ENCODE results near the gene HIRA.

Gene HIRA

DNA sequence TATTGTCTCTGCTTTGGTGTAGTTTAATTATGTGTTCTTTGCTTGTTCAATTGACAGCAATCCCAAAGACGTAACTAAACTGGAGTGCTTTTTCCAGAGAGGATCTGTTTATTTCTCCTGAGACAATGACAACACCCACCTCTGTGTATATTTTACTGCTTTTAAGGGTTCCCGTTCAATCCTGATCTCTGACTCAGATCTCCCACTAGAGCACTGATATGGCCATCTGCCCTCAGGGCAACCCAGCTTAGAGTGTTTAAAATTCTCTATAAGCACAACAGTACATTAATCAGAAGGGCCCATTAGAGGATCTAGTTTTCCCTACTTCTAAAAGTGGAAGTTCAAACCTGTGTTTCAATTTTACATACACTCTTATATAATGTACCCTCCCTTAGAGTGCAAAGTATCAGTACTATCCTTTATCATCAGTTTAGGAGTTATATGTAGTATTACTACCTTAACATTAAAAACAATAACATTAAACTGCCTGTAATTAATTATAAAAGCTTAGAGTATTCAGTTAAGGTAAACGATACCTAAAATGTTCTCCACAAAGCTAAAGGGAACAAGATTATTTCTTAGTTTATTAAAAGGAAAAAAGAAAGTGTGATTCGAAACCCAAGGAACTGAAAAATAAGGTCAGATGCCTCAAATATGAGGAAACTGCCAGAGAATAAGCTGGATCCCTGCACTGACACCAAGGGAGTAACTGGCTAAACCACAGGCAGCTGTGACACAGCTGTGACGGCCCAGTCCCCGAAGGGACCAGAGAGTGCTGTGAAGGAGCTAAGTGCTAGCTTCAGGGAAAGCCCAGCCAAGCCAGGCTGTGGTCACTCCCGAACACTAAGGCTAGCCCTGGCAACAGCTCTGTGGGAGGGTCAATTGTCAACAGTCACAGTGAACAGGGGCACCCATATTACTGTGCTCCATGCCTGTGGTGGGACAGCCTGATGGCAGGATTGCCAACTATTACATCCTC lies 32.2 kb upstream of the HIRA start:
- DNase-seq (ENCODE audit: low read depth, low spot score): no peak

DNA sequence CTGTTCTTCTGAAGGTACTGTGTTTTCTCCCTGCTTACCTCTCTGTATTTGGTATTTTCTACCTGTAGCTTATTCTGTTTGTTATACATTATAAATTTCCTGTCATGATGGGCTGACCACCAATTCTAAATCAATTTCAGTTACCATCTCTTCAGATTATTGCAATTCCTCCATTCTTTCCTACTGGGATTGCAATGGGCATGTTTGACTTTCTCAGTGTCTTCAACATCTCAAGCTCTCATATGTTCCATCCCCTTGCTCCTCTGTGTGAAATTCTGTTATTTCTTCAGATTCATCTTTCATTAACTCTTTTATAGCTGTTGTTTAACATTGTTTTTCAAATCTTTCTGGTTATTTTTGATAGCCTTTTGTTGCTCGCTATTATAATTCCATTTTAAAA lies 31.5 kb upstream of the HIRA start:
- no peak overlapping the region for H3K27ac ChIP-seq
- DNase-seq (ENCODE audit: low read depth, low spot score): no peak

More for the DNA sequence above, 32.2 kb upstream of the HIRA start:
- no peak overlapping the region for H3K27ac ChIP-seq

DNA sequence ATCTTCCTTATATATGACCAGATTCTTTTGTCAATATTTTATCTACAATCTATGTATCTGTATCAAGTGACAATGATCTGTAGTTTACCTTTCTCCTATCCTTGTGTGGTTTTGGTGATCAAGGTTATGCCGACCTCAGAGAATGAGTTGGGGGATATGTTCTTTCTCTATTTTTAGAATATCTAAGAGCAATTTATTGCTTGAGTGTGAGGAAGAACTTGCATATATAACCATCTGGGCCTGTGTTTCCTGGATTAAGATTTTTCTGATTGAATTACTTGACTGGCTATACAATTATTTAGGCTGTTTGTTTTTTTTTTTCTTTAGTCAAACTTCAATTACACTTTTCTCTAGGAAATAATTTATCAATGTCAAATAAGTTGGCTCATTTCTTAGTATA lies 30.0 kb upstream of the HIRA start:
- H3K27ac ChIP-seq: no peak overlapping the region
- DNase-seq (ENCODE audit: low read depth, low spot score): no peak

DNA sequence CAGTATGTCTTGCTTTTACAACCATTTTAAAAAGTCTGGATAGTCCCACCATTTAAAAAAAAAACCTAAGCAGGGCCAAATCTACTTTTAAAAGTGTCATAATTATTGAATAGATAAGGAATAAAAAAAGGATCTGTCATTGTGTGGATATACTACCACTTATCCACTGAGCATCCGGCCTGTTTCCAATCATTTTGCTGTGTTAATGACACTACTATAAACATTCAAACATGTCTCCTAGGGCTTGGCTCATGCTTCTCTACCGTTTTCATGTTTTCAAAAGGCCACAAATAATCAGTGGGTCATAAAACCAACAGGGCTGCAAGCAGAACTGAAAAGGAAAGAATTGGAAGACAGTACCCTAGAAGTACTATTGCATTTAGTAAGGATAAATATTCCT lies 28.5 kb upstream of the HIRA start:
- DNase-seq (ENCODE audit: low read depth, low spot score): no peak
- H3K27ac ChIP-seq: no peak overlapping the region

GRCh38 chr22:19457828-19458428 lies 26.4 kb upstream of the HIRA start:
- H3K27ac ChIP-seq: no peak overlapping the region
- no peak for DNase-seq (ENCODE audit: low read depth, low spot score)

DNA sequence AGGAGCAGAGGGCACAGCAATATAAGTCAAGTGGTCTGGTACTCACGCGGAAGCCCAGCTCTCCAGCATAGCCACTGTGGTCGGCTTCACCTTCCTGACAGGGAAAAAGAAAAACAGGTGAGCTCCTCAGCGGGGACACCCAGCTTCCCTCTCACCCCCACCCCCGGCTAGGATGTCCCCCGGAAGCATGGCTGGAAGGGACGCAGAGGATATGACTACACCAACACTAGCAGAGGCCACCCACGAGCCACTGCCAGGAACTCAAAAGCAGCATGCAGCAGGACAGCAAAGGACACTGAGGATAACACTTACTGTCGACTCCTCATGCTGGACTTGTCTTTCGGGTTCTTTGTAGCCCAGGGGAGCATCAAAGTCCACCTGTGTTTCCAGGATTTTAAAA lies 25.0 kb upstream of the HIRA start:
- no peak overlapping the region for H3K27ac ChIP-seq
- no peak for DNase-seq (ENCODE audit: low read depth, low spot score)

DNA sequence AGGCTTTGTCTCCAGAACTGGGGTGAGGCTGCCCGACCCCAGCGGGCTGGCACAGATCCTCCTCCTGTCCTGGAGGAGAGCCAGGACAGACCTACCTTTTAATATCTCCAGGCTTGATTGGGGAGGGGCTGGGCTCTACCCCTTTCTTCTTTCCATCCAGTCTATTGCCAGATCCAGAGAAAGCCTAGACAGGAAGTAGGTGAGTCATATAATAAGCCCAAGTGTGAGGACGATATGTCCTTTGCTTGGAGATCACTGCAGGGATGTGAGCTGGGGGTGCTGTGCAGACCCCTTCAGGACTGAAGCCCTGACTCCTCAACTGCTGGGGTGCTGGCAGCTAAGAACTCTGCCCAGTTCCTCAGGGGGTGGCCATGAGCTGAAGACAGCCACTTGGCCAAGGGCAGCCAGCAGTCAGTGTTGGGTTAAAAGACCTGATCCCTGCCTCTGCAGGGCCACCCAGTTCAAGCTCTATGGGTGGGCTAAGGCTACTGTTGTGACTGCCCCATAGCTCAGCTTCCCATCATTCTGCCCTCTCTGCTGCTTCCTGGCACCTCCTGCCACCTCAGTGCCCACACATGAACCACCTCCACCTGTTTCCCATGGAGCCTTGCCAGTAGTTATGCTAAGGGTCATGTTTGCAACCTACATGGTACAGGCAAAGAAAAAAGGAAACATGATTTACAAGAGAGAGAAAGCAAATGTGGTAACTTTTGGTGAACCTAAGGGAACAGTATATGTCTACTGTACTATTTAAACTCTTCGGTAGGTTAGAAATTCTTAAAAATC lies 24.2 kb upstream of the HIRA start:
- H3K27ac ChIP-seq: no peak overlapping the region
- DNase-seq (ENCODE audit: low read depth, low spot score): no peak

GRCh38 chr22:19455033-19455432 lies 23.5 kb upstream of the HIRA start:
- no peak for DNase-seq (ENCODE audit: low read depth, low spot score)
- no peak overlapping the region for H3K27ac ChIP-seq

DNA sequence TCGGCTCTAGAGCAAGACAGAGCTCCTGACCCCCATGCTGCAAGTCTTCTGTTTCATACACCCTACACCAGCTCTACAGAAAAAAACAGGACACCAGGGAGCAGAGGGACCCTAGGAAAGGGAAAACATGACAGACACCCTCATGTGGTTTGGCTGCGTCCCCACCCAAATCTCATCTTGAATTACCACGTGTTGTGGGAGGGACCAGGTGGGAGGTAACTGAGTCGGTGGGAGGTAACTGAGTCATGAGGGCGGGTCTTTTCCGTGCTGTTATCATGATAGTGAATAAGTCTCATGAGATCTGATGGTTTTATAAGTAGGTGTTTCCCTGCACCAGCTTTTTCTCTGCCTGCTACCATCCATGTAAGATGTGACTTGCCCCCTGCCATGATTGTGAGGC lies 22.6 kb upstream of the HIRA start:
- H3K27ac ChIP-seq: no peak overlapping the region
- no peak for DNase-seq (ENCODE audit: low read depth, low spot score)

GRCh38 chr22:19453718-19454117 lies 22.2 kb upstream of the HIRA start:
- no peak for DNase-seq (ENCODE audit: low read depth, low spot score)
- H3K27ac ChIP-seq: no peak overlapping the region

DNA sequence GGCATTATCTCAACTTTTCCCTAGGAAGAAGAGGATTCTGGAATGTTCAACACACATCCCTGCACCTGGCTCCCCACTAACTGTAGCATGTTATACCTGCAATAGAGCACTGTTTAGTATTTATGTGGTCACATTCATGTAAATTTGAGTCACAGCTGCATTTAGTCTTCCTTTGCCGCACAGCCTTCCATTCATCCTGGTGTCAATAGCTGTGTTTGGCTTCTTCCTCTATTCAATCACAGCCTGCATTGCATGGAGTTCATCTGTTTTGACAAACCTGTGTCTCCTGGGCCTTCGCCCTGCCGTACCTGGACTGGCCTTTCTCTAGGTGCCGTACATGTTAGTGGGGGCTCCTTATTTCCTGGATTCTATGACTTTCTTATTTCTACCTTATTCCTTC lies 20.0 kb upstream of the HIRA start:
- H3K27ac ChIP-seq: no peak overlapping the region
- DNase-seq (ENCODE audit: low read depth, low spot score): no peak

- DNase-seq (ENCODE audit: low read depth, low spot score): no peak
- no peak overlapping the region for H3K27ac ChIP-seq
Measured at GRCh38 chr22:19450363-19451175, 19.0 kb upstream of the HIRA start.

DNA sequence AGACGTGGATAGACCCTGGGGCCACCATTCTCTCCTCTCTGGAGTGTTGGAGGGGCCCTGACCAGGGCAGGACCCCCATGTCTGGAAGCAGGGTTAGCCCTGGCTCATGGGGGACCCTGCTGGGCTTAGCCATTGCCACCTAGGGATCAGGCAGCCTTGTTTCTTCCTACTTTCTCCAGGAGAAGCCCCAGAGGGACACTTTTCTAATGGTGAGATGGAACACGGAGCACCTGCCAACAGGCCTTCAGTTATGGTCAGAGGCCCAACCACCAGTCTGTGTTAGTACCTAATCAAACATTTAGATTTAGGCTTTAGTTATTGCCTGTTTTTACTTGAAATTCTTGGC lies 17.9 kb upstream of the HIRA start:
- no peak for DNase-seq (ENCODE audit: low read depth, low spot score)
- H3K27ac ChIP-seq: no peak overlapping the region

GRCh38 chr22:19448739-19449421 lies 17.3 kb upstream of the HIRA start:
- H3K27ac ChIP-seq: no peak overlapping the region

DNA sequence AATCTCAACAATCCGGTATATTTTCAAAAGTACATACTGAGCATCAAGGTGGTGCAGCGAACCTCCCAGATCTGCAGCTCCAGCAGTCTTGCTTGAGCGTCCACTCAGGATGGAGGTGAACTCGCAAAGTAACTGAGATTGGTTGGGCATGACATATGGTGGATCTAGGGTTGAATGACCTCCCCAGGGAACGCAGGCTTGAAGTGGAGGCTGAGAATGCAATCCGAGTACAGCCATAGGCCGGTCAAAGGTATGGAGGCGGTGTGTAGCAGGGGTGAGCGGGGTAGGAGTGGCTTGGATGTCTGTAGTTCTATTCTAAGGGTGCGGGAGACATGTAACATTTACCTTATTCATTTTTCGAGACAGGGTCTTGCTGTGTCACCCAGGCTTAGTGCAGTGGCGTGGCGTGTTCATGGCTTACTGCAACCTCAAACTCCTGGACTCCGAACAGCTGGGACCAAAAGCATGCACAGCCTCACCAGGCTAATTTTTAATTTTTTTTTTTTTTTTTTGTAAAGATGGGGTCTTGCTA lies 16.6 kb upstream of the HIRA start:
- DNase-seq (ENCODE audit: low read depth, low spot score): no peak
- peak overlapping the region; percentile 82 for H3K27ac ChIP-seq

More at GRCh38 chr22:19448739-19449421, 17.3 kb upstream of the HIRA start:
- DNase-seq (ENCODE audit: low read depth, low spot score): no peak

DNA sequence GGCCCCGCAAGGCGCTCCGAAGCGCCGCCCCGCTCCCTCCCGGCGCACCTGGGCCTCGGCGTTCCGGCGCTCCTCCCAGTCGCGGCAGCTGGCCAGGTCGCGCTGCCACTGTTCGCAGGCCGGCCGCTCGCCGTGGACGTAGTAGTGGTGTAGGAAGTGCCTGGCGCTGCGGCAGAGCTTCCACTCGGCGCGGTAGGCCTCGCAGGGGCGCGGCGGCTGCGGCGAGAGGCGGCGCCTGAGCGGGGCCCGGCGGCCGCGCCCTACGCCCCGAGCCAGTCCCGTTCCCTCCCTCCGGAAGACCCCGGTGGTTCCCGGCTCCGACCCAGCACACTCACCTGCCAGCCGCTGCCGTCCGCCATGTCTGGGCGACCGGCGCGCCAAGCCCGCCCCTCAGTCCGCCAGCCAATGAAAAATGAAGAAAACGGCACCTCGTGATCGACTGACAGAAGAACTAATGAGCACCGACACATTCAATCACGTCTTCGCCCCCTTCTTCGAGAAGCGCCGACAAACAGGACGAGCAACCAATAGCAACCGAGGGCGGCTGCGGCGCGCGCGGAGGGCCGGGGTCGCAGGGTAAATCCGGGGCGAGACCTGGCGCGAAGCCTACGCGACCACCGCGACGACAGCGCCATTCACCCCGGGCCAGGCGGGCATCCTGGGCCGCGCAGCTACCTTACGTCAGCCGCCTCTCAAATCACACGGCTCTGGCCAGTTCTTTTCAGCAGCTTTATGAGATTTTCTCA lies 16.0 kb upstream of the HIRA start, which contains the start of gene C22orf39:
TSS of gene C22orf39 (minus strand) at position 382 of the 746 bp plus-strand sequence. CDS start at position 359, 23 bp downstream.
- H3K27ac ChIP-seq: peak within 1 kb of the TSS; percentile 82
- DNase-seq (ENCODE audit: low read depth, low spot score): peak; percentile 66

GRCh38 chr22:19446603-19447329 lies 15.2 kb upstream of the HIRA start:
- no peak for DNase-seq (ENCODE audit: low read depth, low spot score)

More at GRCh38 chr22:19446603-19447329, 15.2 kb upstream of the HIRA start:
- H3K27ac ChIP-seq: peak overlapping the region; percentile 82
